SK-N-SH treated with all-trans-retinoic acid at 6 μM for 48 hours (cell line): ENCODE results near the gene CACNA2D3.

Experiments
- ATAC-seq: fragments of 200-7000 bp; cut with Tn5 transposase; 3 replicates; pipeline ENCODE4 v1.9.1; 2020; ENCODE audit warnings: mild to moderate bottlenecking, moderate library complexity
- ARNTL ChIP-seq: fragments of 450-650 bp; formaldehyde crosslinking; IDR thresholded peaks from 2 replicates; pipeline ENCODE4 v1.5.0; 2020; ENCODE audit warnings: low read depth, mild to moderate bottlenecking, moderate library complexity, borderline replicate concordance
- BACH2 ChIP-seq: fragments of 250-450 bp; sonication (Bioruptor Pico); IDR thresholded peaks from 2 replicates; pipeline ENCODE4 v1.9.0; 2021; ENCODE audit warnings: mild to moderate bottlenecking, borderline replicate concordance
- CSDC2 ChIP-seq: fragments of 250-450 bp; sonication (Bioruptor Pico); IDR thresholded peaks from 2 replicates; pipeline ENCODE4 v1.5.0; 2020; ENCODE audit warnings: mild to moderate bottlenecking, moderate library complexity
- ESRRG ChIP-seq: fragments of 250-450 bp; sonication (Bioruptor Pico); IDR thresholded peaks from 2 replicates; pipeline ENCODE4 v1.6.1; 2021; ENCODE audit warnings: mild to moderate bottlenecking
- GLIS3 ChIP-seq: fragments of 250-450 bp; sonication (Bioruptor Pico); IDR thresholded peaks from 2 replicates; pipeline ENCODE4 v1.5.0; 2020; ENCODE audit warnings: mild to moderate bottlenecking, moderate library complexity
- PPARA ChIP-seq: fragments of 250-450 bp; sonication (Bioruptor Pico); IDR thresholded peaks from 2 replicates; pipeline ENCODE4 v1.5.0; 2020; ENCODE audit warnings: mild to moderate bottlenecking, borderline replicate concordance
- RARB ChIP-seq: fragments of 250-450 bp; sonication (Bioruptor Pico); IDR thresholded peaks from 2 replicates; pipeline ENCODE4 v1.8.0; 2021; ENCODE audit warnings: mild to moderate bottlenecking, moderate library complexity
- SNAI2 ChIP-seq: fragments of 250-450 bp; sonication (Bioruptor Pico); IDR thresholded peaks from 2 replicates; pipeline ENCODE4 v1.5.0; 2020; ENCODE audit warnings: mild to moderate bottlenecking, moderate library complexity
- TOX ChIP-seq: fragments of 250-450 bp; sonication (Bioruptor Pico); IDR thresholded peaks from 2 replicates; pipeline ENCODE4 v1.8.0; 2021; ENCODE audit warnings: mild to moderate bottlenecking, moderate library complexity, borderline replicate concordance
- ZC3H10 ChIP-seq: fragments of 250-450 bp; sonication (Bioruptor Pico); IDR thresholded peaks from 2 replicates; pipeline ENCODE4 v1.5.1; 2021; ENCODE audit warnings: mild to moderate bottlenecking, moderate library complexity
- ZFP3 ChIP-seq: fragments of 250-450 bp; sonication (Bioruptor Pico); IDR thresholded peaks from 2 replicates; pipeline ENCODE4 v1.5.0; 2020; ENCODE audit warnings: mild to moderate bottlenecking, moderate library complexity
- ZFP30 ChIP-seq: fragments of 450-650 bp; formaldehyde crosslinking; IDR thresholded peaks from 2 replicates; pipeline ENCODE4 v1.5.0; 2022; ENCODE audit warnings: mild to moderate bottlenecking, moderate library complexity
- ZNF565 ChIP-seq: fragments of 450-650 bp; formaldehyde crosslinking; conservative IDR thresholded peaks from 2 replicates; pipeline ENCODE4 v1.5.0; 2020; ENCODE audit warnings: low read depth, mild to moderate bottlenecking, moderate library complexity
- ZNF70 ChIP-seq: fragments of 450-650 bp; formaldehyde crosslinking; IDR thresholded peaks from 2 replicates; pipeline ENCODE4 v1.5.0; 2020; ENCODE audit warnings: mild to moderate bottlenecking, moderate library complexity
- ZNF8 ChIP-seq: fragments of 450-650 bp; formaldehyde crosslinking; IDR thresholded peaks from 2 replicates; pipeline ENCODE4 v1.5.0; 2020; ENCODE audit warnings: mild to moderate bottlenecking, moderate library complexity
- TF ChIP-seq, protein P1 (sequence below): fragments of 250-450 bp; sonication (Bioruptor Pico); IDR thresholded peaks from 2 replicates; pipeline ENCODE4 v1.8.0; 2021; ENCODE audit warnings: low read depth, mild to moderate bottlenecking, moderate library complexity, borderline replicate concordance
- TF ChIP-seq, protein P2 (sequence below): fragments of 250-450 bp; sonication (Bioruptor Pico); IDR thresholded peaks from 2 replicates; pipeline ENCODE4 v1.5.1; 2021; ENCODE audit warnings: mild to moderate bottlenecking, moderate library complexity
- TF ChIP-seq, protein P3 (sequence below): fragments of 250-450 bp; sonication (Bioruptor Pico); IDR thresholded peaks from 2 replicates; pipeline ENCODE4 v1.5.1; 2020; ENCODE audit warnings: low read depth, mild to moderate bottlenecking, moderate library complexity
- TF ChIP-seq, protein P4 (sequence below): fragments of 250-450 bp; sonication (Bioruptor Pico); IDR thresholded peaks from 2 replicates; pipeline ENCODE4 v1.5.0; 2020; ENCODE audit warnings: mild to moderate bottlenecking, moderate library complexity
- TF ChIP-seq, protein P5 (sequence below): fragments of 250-450 bp; sonication (Bioruptor Pico); IDR thresholded peaks from 2 replicates; pipeline ENCODE4 v1.8.0; 2020; ENCODE audit warnings: mild to moderate bottlenecking, moderate library complexity, borderline replicate concordance

CACNA2D3 gene

DNA sequence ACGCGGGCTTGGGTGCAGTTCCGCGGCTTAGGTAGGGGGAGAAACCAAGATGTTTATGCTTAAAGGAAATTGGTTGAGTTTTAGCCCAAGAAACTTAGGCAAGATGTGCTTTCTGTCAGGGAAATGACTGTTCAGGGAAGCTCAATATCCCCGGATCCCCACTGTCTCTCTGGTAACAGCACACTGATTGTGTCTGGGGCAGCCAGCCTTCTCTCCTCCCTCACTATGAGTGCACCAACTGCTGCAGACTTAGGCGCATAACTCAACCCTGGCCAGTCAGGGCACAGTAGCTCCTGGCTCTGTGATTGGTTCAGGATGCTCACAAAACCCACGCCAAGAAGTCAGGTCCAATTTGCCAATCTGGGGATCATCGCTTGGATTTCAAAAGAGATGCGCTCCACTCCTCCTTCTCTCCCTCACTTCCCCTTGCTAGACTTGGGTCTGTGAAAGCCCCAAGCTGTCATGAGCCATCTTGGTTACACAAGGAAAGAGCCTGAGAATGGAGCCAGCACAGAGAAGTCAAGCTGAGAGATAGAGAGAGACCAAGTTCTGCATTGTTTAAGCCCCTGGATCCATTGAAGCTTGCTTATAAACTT is 42.5 kb upstream of the CACNA2D3 start:
- TF ChIP-seq PPARA (CRISPR knock-in tag) (no peak), BACH2 (CRISPR knock-in tag) (no peak), RARB (CRISPR knock-in tag) (no peak), ARNTL (no peak), CSDC2 (CRISPR knock-in tag) (no peak), GLIS3 (CRISPR knock-in tag) (no peak), ZNF565 (CRISPR knock-in tag) (no peak), ZC3H10 (no peak), ESRRG (CRISPR knock-in tag) (no peak), ZFP30 (CRISPR knock-in tag) (no peak), ZNF70 (CRISPR knock-in tag) (no peak), ZFP3 (CRISPR knock-in tag) (no peak), SNAI2 (no peak), TOX (no peak)
- TF ChIP-seq, protein P1, sequence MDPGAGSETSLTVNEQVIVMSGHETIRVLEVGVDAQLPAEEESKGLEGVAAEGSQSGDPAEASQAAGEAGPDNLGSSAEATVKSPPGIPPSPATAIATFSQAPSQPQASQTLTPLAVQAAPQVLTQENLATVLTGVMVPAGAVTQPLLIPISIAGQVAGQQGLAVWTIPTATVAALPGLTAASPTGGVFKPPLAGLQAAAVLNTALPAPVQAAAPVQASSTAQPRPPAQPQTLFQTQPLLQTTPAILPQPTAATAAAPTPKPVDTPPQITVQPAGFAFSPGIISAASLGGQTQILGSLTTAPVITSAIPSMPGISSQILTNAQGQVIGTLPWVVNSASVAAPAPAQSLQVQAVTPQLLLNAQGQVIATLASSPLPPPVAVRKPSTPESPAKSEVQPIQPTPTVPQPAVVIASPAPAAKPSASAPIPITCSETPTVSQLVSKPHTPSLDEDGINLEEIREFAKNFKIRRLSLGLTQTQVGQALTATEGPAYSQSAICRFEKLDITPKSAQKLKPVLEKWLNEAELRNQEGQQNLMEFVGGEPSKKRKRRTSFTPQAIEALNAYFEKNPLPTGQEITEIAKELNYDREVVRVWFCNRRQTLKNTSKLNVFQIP (CRISPR knock-in tag) = no peak
- TF ChIP-seq, protein P2, sequence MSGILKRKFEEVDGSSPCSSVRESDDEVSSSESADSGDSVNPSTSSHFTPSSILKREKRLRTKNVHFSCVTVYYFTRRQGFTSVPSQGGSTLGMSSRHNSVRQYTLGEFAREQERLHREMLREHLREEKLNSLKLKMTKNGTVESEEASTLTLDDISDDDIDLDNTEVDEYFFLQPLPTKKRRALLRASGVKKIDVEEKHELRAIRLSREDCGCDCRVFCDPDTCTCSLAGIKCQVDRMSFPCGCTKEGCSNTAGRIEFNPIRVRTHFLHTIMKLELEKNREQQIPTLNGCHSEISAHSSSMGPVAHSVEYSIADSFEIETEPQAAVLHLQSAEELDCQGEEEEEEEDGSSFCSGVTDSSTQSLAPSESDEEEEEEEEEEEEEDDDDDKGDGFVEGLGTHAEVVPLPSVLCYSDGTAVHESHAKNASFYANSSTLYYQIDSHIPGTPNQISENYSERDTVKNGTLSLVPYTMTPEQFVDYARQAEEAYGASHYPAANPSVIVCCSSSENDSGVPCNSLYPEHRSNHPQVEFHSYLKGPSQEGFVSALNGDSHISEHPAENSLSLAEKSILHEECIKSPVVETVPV (CRISPR knock-in tag) = no peak
- TF ChIP-seq, protein P3, sequence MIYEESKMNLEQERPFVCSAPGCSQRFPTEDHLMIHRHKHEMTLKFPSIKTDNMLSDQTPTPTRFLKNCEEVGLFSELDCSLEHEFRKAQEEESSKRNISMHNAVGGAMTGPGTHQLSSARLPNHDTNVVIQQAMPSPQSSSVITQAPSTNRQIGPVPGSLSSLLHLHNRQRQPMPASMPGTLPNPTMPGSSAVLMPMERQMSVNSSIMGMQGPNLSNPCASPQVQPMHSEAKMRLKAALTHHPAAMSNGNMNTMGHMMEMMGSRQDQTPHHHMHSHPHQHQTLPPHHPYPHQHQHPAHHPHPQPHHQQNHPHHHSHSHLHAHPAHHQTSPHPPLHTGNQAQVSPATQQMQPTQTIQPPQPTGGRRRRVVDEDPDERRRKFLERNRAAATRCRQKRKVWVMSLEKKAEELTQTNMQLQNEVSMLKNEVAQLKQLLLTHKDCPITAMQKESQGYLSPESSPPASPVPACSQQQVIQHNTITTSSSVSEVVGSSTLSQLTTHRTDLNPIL (CRISPR knock-in tag) = no peak
- TF ChIP-seq, protein P4, sequence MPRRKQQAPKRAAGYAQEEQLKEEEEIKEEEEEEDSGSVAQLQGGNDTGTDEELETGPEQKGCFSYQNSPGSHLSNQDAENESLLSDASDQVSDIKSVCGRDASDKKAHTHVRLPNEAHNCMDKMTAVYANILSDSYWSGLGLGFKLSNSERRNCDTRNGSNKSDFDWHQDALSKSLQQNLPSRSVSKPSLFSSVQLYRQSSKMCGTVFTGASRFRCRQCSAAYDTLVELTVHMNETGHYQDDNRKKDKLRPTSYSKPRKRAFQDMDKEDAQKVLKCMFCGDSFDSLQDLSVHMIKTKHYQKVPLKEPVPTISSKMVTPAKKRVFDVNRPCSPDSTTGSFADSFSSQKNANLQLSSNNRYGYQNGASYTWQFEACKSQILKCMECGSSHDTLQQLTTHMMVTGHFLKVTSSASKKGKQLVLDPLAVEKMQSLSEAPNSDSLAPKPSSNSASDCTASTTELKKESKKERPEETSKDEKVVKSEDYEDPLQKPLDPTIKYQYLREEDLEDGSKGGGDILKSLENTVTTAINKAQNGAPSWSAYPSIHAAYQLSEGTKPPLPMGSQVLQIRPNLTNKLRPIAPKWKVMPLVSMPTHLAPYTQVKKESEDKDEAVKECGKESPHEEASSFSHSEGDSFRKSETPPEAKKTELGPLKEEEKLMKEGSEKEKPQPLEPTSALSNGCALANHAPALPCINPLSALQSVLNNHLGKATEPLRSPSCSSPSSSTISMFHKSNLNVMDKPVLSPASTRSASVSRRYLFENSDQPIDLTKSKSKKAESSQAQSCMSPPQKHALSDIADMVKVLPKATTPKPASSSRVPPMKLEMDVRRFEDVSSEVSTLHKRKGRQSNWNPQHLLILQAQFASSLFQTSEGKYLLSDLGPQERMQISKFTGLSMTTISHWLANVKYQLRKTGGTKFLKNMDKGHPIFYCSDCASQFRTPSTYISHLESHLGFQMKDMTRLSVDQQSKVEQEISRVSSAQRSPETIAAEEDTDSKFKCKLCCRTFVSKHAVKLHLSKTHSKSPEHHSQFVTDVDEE (CRISPR knock-in tag) = no peak
- TF ChIP-seq, protein P5, sequence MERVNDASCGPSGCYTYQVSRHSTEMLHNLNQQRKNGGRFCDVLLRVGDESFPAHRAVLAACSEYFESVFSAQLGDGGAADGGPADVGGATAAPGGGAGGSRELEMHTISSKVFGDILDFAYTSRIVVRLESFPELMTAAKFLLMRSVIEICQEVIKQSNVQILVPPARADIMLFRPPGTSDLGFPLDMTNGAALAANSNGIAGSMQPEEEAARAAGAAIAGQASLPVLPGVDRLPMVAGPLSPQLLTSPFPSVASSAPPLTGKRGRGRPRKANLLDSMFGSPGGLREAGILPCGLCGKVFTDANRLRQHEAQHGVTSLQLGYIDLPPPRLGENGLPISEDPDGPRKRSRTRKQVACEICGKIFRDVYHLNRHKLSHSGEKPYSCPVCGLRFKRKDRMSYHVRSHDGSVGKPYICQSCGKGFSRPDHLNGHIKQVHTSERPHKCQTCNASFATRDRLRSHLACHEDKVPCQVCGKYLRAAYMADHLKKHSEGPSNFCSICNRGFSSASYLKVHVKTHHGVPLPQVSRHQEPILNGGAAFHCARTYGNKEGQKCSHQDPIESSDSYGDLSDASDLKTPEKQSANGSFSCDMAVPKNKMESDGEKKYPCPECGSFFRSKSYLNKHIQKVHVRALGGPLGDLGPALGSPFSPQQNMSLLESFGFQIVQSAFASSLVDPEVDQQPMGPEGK (CRISPR knock-in tag) = no peak
- no peak for ATAC-seq

DNA sequence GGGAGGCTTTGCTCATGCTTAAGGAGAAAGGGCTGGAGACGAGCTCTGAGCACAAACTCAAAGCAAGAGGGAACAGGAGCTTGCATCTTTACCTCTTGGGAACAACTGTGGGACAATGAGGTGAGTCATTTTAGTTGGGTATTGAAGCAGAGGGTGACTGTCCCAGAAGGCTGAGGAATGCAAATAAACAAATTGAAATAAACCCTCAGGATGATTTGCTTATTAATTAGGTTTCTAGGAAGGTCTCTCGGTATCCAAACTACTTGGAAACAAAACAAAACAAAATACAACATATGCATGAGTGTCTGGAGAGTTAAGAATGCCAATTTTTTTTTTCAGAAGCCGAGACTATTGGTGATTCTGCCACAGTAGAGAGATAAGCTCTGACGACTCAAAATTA is 38.4 kb upstream of the CACNA2D3 start:
- ATAC-seq = no peak
- no peak for TF ChIP-seq PPARA (CRISPR knock-in tag)
- no peak for TF ChIP-seq ZFP3 (CRISPR knock-in tag)
- no peak for TF ChIP-seq SNAI2
- TF ChIP-seq ZC3H10 = no peak
- no peak for TF ChIP-seq CSDC2 (CRISPR knock-in tag)

DNA sequence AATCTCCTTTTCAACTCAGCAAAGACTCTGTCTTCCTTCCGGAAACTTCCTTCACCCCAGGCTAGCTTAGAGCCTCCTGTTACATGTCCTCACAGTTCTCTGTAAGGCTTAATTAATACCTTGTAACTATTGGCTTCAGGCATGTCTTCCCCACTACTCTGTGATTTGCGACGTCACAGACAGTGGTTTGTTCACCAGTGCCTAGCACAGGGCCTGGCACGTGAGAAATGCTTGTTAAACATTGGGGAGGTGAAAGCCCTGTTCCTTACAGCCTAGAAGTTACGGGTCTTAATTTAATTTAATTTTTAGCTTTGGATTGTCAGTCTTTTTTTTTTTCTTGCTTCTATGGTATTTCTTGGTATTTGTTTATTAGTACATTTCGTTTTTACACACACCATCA is 36.4 kb upstream of the CACNA2D3 start:
- ATAC-seq = no peak
- TF ChIP-seq RARB (CRISPR knock-in tag) = no peak
- no peak for TF ChIP-seq ZNF8 (CRISPR knock-in tag)
- no peak for TF ChIP-seq PPARA (CRISPR knock-in tag)
